Right forelimb (tissue), 1 donor: Measurements from ENCODE around the gene MSRB1.

Experiments
- DNase-seq: peaks from one replicate; pipeline ENCODE4 v3.0.0-alpha.2; 2018

Gene MSRB1

DNA sequence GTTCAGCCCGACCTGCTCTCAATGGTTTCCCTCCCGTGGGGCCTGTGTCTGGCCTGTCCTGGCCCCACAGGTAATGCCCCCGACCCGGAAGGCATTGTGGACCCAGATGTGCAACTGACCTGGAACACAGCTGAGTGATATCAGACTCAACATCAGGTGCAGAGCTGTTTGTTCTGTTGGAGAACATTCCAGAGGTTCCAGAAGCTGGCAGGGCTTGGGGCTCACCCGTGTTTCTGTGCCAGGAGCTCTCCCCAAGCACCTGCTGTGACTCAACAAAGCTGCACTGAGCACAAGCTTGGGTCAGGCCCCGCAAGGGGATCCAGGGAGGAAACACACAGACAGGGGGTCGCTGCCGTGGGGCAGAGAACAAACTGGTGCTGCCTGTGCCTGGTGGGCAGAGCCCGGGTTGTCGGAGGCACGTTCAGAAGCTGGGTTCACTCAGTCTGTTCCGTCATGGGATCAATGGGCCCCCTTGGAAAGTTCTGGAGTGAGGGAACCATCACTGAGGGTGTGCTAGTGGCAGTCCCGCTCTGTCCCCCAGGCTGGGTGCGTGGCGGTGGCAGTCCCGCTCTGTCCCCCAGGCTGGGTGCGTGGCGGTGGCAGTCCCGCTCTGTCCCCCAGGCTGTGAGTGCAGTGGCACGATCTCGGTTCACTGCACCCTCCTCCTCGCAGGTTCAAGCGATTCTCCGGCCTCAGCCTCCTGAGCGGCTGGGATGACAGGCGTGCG is 46.9 kb downstream of the MSRB1 start:
- no peak for DNase-seq

DNA sequence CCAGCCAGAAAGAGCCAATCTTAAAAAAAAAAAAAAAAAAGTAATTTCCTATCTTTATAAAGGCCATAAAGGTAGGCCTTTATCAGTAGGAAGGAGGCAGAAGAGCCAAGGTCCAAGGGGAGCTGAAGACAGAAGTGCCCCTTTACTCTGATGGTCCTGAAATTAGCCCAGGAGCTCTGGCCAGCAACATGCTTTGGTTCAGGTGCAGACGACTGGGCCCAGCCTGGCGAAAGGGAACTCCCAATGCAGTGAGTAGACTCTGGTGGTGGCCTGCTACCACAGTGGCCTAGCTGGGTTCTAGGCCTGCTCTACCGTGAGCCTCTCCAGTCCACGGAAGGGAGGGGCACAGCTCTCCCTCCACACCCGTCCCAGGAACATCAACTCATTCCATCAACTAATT is 47.9 kb downstream of the MSRB1 start:
- no peak for DNase-seq

DNA sequence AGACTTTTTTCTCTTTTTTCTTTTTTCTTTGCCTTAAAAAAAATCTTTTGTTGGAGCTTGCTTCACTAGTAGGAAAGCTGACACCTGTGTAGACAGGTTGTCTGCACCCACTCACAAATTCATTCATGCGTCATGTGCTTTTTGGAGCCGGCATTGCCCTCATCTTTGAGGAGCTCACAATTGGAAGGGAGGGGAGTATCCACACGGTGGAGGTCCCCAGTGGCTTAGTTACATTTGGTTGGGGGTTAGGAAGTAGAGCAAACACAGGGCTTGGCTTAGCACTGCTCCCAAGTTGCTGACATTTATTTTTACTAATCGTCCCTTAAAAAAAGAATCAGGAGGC is 52.3 kb downstream of the MSRB1 start:
- no peak for DNase-seq

DNA sequence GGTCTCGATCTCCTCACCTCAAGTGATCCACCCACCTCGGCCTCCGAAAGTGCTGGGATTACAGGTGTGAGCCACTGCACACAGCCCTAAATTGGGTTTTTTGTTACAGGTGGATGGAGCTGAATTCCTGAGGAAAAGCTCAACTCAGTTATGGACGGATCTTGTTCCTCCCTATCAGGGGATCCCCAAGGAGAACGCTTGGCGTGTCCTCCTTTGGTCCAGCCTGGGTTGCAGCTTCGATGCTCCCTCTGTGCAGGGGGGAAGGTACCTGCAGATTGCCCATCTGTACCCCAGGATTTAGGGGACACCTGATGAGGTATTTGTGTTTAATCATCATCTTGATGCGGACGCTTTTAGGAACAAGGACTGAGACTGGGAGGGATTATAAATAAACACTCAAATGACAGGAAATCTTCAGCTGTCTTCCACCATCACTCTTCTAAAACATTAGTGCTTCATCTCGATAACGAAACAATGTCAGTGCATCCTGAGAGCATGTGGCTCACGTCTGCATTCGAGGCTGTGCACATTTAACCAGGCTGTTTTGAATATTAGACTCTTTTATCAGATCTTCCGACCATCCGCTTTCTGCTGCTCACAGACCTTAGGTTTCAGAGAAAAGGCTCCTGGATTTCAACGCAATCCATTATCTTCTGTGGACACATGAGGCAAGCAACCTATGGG is 52.8 kb downstream of the MSRB1 start:
- DNase-seq, result no peak
